Activated CD8-positive, alpha-beta memory T cell treated with anti-CD3 and anti-CD28 coated beads for 4 hours (primary cell): ENCODE data around the gene DMXL2.
"Not testable (repeated sequence)": the region's sequence is repeated elsewhere in the genome, so short reads cannot be mapped to it uniquely, and the experiment has no call there.

Experiments
- DNase-seq, 2 donors: peaks; one replicate each; pipeline ENCODE4 v3.0.0-alpha.2; 2020; ENCODE audit warnings: low read depth in 2 of 2

Gene DMXL2

DNA sequence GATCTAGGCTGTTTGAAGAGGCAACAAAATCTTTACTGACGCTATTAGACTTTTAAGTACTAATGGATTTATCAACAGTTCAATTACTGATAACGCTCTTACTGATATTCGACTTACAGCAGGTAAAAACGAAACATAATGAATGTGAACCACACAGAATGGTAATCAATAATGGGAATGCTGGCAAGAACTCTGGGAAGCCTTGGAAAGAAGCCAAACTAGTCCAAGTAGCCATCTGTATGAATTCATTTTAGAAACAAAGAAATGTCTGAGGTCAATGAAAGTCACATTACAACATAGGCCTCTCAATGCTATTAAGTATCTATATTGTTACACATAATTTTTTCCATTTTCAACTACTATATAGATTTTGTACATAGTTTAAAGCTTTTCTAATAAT is 130.0 kb downstream of the DMXL2 start:
- no peak for DNase-seq

DNA sequence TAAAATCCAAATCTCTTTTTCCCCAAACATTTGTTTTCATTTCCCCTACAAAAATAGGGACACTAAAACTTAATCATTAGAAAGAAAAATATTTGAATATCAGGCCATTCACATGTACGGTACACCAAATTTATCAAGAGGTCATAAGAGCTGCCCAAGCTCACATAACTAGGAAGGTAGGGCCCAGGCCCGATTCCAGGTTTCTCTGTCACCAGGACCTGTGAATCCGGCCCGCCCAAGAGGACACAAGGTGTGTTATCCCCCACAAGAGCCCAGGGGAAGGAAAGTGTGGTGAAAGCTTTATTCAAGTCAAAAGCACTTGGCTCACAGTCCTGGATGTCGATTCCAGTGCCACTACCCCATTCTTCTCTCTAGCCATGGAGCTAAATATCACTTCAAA is 130.6 kb downstream of the DMXL2 start:
- DNase-seq = no peak

DNA sequence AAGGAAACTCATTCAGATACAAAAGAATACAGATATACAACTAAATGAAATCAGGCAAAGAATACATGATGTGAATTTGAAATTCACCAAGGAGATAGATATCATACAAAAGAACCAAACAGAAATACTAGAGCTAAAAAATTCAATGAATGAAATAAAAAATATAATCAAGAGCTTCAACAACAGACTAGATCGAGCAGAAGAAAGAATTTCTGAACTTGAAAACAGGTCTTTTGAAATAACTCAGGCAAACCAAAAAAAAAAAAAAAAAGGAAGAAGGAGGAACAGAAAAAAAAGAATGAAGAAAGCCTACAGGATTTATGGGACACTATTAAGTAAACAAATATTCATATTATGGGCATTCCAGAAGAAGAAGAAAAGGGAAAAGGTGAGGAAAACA is 137.8 kb downstream of the DMXL2 start:
- no peak for DNase-seq

DNA sequence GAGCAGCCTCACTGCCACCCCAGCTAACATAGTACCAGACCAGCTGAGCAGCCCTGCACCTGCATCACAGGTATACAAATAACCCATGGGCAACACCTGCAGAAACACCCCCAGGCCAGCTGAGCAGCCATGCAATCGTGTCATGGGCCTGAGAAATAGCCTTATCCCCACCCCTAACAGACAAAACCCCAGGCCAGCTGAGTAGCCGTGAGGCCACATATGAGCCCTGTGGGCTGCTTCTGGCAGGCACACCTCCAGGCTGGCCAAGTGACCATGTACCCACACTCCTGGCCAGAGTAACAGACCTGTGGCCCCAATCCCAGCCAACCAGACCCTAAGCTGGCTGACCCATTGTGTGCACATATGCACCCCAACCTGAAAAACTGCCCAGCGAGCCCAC is 138.6 kb downstream of the DMXL2 start:
- no peak for DNase-seq

DNA sequence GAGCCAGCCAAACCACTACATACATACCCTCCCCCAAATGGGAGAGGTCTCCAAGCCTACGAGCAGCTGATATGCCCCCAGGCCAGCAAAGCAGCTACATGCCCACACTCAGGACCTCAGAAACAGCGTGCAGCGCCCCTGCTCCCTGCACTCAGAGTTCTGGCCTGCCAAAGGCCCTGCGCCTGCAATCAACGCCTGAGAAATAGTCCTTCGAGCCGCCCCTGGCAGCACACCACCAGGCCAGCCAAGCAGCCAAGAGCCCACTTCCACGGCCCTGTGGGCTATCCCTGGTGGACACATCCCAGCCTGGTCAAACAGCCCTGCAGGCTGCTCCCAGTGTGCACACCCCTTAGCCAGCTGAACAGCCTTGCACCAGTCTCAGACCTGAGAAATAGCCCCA is 139.1 kb downstream of the DMXL2 start:
- DNase-seq = no peak

DNA sequence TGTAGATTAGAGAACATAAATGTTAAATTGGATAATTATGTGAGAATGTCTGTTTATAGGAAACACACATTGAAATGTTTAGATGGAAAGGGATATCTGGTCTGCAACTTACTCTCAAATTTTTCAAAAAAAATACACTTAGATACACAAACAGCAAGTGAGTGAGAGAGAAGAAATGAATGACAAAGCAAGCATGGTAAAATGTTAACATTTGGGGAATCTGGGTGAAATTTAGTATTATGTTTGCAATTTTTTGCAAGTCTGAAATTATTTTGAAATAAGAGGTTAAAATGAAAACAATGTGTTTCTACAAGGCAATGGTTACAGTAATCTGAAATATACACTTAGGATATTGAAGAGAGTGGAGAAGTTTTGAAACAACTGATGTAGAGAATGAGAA is 146.8 kb downstream of the DMXL2 start:
- no peak for DNase-seq

DNA sequence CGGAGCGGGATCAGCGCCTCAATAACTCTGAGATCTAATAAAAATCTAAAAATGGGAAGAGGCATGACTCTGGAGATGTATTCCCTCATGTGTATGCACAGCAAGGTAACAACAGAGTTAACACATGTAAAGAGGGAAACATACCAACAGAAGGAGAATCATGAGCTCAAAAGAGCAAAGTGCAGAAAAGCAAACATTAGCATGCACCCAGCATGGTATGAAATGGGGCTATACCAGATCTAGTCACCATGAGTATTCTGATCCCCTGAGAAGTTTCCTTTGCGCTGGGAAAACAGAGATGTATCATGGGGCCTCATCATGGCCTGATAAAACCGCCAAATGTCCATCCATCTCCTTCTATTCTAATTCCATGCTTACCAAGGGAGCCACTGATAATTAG is 152.1 kb downstream of the DMXL2 start:
- DNase-seq = no peak

DNA sequence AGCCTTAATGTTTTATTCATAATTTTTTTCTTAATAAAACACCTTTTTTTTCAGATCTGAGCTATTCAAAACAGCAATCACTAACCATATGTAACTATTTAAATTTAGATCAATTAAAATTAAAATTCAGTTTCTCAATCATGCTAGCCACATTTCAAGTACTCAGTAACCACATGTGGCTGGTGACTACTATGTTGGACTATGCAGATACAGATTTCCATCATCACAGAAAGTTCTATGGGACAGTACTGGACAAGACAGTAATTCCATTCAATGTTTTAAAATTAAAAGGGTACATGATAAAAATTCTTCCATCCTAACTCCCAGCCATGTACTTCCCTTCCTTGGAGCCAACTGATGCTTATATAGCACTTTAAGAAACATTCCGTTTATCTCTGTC is 161.8 kb downstream of the DMXL2 start:
- no peak for DNase-seq

DNA sequence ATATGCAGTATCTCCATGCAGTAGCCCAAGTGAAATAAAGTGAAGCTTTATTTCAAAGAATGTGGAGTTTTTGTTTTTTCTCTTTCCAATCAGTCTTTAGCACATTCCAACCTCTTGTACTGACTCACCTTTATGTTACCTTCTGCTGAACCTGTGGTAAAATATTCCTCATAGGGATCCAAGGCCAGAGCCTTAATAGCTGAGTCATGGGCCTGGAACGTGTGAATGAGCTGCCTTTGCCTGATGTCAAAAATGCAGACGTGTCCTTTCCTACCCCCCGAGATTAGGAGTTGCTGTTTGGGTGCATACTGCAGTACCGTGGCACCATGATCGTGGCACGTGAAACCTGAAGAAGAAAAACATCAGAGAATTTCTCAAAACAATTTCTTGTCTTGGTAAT is 172.6 kb downstream of the DMXL2 start:
- no peak for DNase-seq

DNA sequence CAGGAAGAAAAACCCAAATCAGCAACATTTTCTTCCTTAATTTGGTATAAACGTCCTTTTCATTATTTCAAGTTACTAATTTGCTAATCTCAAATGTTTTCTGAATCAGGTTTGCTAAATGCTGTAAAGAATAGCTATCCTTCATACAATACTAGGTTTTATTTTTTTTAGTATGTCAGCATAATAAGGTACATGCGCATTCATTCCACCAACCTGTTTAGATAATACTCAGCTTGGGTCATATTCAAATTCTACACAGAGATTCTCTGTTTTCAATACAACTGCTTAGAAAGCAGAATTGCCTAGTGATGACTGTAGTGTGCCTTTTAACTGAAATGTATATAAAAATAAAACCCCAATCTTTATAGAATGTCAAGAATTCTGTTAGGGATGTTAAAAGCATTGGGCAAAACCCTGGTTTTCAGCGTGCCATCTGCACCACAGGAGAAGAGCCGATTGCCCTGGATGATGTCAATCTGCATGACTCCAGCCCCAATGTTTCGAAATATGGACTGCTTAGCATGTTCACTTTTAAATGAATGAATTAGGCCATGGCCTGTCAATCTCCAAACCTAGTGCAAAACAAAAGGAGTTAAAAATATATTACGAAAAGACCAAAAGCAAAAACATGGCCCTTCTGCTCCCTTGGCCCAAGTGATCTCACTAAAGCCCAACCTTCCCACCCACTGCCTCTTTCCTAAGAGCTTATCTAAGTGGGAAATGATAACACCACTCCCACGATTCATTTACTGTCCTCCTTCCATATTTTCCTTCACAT is 173.8 kb downstream of the DMXL2 start:
- no peak for DNase-seq

DNA sequence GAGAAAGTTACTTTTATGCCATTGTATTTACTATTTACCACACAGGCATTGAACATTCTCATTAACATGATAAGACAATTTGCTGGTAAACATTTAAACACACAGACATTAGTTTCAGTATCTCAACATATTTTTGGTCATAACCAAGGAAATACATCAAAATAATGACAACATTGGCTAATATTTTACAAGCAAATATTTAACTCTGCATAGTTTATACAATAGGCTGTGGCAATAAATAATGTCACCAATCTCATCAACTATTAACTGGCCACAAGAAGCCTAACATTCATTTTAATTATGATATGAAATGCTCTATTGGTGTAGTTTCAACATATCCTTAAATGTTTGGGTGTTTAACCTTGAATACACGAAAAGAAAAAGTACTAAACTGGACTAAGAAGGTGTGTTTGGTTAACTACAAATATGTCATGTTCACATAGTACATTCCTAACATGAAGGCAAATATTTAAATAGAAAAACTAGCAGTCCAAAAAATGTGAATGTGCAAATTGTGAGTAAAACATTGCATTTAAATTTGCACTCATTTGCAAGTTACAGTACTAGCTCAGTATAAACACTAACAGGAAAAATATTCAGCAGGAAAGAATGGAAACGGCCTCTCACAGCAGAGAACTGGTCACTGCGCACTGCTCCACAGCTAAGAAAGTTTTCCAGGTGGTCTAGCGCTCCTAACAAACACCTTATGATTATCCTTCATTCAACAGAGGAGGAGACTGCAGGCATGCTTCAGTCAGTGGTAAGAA is 174.5 kb downstream of the DMXL2 start:
- no peak for DNase-seq

DNA sequence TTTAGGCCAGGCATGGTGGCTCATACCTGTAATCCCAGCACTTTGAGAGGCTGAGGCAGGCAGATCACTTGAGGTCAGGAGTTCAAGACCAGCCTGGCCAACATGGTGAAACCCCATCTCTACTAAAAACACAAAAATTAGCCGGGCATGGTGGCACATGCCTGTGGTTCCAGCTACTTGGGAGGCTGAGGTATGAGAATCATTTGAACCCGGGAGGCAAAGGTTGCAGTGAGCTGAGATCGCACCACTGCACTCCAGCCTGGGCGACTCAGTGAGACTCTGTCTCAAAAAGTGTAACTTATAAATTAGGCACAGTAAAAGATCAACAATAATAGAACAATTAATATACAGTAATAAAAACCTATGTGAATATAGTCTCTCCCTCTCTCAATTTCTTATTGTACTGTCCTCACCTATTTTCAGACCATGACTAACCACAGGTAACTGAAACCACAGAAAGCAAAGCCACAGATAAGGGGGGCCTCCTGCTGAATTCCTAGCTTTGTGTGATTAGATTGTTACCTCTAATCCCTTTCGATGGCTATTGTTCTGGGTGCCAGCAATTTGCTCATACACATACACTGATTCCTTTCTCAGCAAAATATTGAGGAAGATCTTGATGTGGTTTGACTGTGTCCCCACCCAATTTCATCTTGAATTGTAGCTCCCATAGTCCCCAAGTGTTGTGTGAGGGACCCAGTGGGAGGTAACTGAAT is 176.4 kb downstream of the DMXL2 start:
- not testable (repeated sequence) for DNase-seq

DNA sequence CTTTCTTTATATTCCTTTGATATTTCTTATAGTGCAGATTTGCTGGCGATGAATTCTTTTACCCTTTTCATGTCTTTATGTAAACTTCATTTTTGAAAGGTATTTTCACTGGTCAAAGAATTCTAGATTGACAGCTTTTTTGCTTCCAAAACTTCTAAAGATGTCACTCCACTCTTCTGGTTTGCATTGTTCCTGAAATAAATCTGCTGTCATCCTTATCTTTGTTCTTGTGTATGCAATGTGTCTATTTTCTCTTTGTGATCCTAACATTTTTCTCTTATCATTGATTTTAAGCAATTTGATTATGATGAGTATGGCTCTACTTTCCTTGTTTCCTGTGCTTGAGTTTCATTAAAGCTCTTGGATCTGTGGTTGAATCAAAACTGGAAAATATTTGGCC is 177.8 kb downstream of the DMXL2 start:
- DNase-seq = no peak

DNA sequence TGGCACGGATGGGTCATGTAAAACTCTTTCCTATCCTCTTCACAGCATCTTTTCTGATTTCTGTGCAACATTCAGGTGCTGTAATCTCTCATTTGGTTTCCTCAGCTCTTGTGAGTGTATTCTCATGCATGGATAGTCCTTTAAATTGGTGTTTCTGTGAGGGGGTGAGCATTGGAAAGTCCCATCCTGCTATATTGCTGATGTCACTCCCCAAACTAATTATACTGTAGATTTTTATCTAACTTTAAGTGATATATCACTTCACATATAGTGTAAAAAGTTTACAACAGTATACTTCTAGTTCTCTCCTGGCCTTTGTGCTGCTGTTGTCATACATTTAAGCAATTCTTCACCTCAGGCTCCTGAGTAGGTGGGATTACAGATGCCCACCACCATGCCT is 178.5 kb downstream of the DMXL2 start:
- no peak for DNase-seq

DNA sequence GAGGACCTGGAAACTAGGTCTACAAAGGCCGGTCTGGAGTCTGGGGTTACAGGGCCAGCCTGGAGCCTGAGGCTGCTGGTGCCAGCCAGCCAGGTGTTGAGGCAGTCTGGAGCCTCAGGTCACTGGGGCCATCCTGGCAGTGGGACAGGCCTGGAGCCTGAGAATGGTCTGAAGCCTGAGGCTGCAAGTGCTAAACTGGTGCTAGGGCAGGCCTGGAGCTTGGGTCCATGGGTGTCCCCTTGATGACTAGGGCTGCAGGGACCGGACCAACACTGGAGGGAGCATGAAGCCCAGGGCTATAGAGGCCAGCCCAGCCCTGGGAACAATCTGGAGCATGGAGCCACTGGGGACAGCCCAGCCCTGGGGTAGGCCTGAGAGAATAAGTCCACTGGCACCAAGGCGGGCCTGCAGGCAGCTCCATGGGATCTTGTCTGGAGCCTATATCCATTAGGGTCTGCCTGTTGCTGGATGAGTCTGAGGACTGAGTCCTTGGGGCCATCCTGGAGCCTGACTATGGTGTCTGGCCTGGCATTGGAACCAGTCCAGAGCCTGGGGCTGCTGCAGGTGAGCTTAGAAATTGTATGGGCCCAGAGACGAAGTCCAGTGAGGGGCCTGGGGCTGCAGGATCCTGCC is 179.2 kb downstream of the DMXL2 start:
- no peak for DNase-seq

DNA sequence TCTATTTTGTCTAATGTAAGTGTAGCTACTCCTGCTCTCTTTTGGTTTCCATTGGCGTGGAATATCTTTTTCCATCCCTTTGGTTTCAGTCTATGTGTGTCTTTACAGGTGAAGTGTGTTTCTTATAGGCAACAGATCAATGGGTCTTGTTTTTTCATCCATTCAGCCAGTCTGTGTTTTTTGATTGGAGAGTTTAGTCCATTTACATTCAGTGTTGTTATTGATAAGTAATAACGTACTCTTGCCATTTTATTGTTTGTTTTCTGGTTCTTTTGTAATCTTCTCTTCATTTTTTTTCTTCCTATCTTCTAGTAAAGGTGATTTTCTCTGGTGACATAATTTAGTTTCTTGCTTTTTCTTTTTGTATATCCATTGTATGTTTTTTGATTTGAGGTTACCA is 184.0 kb downstream of the DMXL2 start:
- no peak for DNase-seq

DNA sequence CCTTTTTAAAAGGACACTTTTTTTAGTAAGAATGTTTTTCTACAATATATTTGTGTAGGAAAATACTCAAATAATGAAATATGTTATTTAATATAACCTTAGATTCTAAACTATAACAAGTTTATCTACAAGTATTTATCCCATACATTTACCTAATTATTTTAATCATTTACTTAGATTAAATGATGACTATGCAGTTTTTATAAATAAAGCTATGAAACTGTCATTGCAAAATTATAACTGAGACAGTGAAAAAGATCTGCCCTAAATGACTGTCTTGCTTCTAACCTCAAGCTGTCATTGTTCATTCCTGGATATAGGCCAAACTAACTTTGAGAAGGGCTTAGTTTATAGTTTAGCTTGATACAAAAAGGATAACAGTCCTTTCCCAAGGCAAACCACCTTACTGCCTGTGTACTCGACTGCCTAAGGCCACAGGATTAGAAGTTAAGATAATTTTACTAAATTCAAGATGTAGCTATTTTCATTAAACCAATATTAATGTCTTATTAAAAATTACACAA is 197.0 kb downstream of the DMXL2 start:
- DNase-seq = no peak

DNA sequence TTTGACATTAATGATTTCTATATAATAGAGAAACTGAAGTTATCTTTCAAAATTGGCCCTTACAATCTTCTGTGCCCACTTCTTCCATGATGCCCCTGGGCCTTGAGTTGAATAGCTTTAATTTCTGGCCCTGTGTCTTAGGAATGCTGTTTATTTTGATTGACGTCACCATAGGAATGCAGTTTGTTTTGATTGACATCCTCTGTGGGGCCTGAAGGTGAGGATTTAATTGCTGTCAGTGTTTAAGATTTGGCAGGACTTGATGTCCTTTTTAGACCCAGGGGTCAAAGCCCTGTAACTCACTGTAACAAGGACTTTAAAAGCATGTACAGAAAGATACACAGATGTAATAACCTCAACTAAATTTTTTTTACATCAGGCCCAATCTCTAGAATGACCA is 197.8 kb downstream of the DMXL2 start:
- no peak for DNase-seq

DNA sequence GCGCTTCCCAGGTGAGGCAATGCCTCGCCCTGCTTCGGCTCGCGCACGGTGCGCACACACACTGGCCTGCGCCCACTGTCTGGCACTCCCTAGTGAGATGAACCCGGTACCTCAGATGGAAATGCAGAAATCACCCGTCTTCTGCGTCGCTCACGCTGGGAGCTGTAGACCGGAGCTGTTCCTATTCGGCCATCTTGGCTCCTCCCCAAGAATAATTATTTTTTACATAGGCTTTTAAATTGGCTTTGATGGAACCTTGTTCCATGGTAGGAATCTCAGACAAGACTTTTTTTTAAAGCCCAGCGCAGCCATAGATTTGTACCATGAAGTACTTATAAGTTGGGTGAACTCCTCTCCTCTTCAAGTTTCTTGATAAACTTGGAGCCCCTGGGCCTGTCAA is 199.5 kb downstream of the DMXL2 start:
- DNase-seq = not testable (repeated sequence)

DNA sequence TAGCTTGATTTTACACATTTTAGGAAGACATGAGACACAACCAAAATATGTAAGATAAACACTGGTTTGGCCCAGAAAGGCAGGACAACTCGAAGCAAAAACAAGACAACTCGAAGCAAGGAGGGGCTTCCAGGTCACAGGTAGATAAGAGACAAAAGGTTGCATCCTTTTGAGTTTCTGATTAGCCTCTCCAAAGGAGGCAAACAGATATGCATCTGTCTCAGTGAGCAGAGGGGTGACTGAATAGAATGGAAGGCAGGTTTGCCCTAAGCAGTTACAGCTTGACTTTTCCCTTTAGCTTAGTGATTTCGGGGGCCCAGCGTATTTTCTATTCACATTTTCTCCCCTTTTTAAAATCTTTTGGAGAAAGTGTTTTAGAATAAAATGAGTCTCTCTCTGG is 206.4 kb downstream of the DMXL2 start:
- no peak for DNase-seq

DNA sequence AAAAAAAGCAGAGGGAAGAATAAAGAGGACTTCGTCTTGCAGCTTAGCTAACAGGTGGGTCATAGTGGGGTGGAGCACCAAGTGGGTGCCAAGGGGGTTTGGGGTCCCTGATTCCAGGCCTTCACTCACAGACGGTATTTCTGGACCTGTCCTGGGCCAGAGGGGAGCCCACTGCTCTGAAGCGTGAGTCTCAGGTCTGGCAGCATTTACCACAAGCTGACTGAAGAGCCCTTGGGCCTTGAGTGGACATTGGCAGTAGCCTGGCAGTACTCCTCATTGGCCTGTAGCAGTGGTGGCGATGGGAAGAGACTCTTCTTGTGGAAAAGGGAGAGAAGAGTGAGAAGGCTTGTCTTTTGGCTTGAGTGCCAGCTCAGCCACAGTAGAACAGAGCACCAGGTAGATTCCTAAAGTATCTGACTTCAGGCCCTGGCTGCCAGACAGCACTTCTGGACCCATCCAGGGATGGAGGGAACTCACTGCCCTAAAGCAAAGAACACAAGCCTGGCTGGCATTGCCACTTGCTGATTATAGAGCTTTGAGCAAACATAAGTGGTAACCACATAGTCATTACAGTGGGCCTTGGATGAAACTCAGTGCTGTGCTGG is 208.2 kb downstream of the DMXL2 start:
- no peak for DNase-seq
